ENCODE measurements around the gene CYP3A5.
"Not testable (repeated sequence)": the region's sequence is repeated elsewhere in the genome, so short reads cannot be mapped to it uniquely, and the experiment has no call there.

Gene CYP3A5

GRCh38 chr7:99679400-99680191, at the start of gene CYP3A5:
Gene CYP3A5, minus strand, starts transcription at chr7:99679996. Its CDS starts 100 bp downstream, at chr7:99679896.
- no peak for DNase-seq (ENCODE audit: low read depth in 2 of 2, low spot score in 1 of 2)

DNA sequence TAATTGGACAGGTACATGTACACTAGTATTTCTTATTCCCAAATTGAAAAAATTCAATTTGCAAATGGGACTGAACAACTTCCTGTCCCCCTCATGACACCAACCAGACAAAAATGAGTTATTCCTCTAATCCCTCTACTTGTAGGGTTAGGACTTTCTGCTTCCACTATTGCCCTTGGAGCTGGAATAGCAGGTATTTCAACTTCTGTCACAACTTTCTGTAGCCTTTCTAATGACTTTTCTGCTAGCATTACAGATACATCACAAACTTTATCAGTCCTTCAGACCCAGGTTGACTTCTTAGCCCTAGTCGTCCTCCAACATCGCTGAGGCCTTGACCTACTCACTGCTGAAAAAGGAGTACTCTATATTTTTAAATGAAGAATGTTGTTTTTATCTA, 48.8 kb upstream of the CYP3A5 start:
- DNase-seq (ENCODE audit: low read depth in 2 of 2, low spot score in 1 of 2), result no peak

GRCh38 chr7:99723201-99723600, 43.4 kb upstream of the CYP3A5 start:
- DNase-seq (ENCODE audit: low read depth in 2 of 2, low spot score in 1 of 2), result not testable (repeated sequence)

- DNase-seq (ENCODE audit: low read depth in 2 of 2, low spot score in 1 of 2), result no peak
Observed at GRCh38 chr7:99720800-99721595, 41.2 kb upstream of the CYP3A5 start.

GRCh38 chr7:99719996-99720769, 40.4 kb upstream of the CYP3A5 start:
- no peak for DNase-seq (ENCODE audit: low read depth in 2 of 2, low spot score in 1 of 2)

DNA sequence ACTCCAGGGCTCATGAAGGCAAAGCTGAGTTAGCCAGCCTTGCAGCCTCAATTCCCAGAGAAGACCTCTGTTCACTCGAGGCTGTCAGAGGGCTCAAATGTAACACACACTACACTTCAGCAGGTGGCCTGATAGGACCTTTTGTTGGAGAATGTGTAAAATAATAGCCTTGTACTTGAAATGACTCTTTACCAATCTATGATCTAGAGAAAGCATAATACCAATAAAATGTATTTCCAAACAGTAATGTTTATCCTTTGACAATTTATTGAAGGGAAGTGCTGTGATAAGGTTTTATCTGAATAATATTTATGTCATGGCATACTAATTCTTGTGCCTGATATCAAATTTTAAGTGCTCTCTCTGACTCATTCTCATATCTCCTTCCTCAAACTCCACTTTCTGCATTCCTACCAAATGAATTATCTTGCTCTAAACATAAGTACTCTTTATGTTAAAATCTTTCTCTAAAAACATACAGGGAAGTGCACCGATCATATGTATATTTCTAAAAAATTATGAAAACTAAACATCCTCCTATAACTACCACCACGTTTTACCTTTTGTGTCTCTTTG, 34.3 kb upstream of the CYP3A5 start:
- DNase-seq (ENCODE audit: low read depth in 2 of 2, low spot score in 1 of 2), result no peak

- DNase-seq (ENCODE audit: low read depth in 2 of 2, low spot score in 1 of 2), result no peak
Observed at GRCh38 chr7:99709838-99710578, 30.2 kb upstream of the CYP3A5 start.

DNA sequence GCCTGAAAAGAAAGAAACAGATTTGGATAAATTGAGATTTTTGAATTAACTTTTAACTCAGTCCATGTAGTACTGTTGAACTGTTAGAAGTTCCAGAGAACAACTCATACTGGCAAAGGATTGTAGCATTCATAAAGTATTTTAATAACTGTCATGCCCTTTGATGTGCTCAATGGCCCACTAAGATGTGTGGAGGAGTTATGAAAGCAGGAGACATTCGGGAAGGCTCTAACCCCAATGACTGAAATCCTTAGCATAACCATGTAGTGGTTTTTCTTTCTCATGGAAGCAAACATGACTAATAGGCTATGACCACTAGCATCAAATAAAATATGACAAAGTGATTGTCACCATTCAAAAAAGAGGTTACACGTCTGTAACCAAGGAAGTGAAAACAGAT, 29.5 kb upstream of the CYP3A5 start:
- no peak for DNase-seq (ENCODE audit: low read depth in 2 of 2, low spot score in 1 of 2)

DNA sequence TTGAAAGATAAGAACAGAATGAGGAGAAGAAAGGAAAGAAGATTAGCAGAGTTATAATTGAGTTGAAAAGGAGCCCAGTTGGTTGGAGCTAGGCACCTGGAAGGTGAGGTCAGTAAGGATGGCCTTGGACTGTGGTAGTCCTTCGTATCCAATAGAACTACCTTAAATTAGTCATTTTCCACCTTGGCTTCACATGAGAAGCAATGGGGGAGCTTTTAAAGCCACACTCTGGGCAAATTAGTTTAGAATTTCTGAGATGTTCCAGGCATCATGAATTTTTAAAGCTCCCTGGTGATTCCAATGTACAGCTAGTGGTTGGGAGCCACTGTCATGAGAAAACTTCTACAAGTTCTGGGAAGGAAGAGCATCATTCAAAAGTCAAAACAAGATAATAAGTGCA, 27.3 kb upstream of the CYP3A5 start:
- DNase-seq (ENCODE audit: low read depth in 2 of 2, low spot score in 1 of 2), result no peak

DNA sequence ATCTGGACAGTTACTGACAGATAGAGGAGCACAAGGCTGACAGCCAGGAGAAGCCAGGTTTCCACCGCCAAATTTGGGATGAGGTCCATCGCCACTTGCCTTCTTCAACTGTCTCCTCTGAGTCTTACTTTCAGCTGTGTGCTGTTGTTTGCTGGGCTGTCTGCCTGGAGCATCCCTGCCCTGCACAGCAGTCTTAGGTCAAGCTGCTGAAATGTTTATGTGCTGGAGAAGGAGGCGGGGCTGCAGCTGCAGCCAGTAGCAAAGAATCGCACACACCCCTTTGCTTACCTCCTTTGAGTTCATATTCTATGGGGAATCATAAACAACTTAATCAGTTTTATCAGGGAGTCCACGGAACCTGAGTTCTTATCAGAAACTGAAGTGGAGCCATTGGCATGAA, 20.1 kb upstream of the CYP3A5 start:
- no peak for DNase-seq (ENCODE audit: low read depth in 2 of 2, low spot score in 1 of 2)

- not testable (repeated sequence) for DNase-seq (ENCODE audit: low read depth in 2 of 2, low spot score in 1 of 2)
Observed at GRCh38 chr7:99698867-99699730, 19.3 kb upstream of the CYP3A5 start.

GRCh38 chr7:99694912-99695304, 15.1 kb upstream of the CYP3A5 start:
- DNase-seq (ENCODE audit: low read depth in 2 of 2, low spot score in 1 of 2), result no peak

GRCh38 chr7:99694201-99694911, 14.6 kb upstream of the CYP3A5 start:
- DNase-seq (ENCODE audit: low read depth in 2 of 2, low spot score in 1 of 2), result no peak

GRCh38 chr7:99693427-99694200, 13.8 kb upstream of the CYP3A5 start:
- no peak for DNase-seq (ENCODE audit: low read depth in 2 of 2, low spot score in 1 of 2)

- no peak for DNase-seq (ENCODE audit: low read depth in 2 of 2, low spot score in 1 of 2)
Observed at GRCh38 chr7:99693100-99693426, 13.3 kb upstream of the CYP3A5 start.

DNA sequence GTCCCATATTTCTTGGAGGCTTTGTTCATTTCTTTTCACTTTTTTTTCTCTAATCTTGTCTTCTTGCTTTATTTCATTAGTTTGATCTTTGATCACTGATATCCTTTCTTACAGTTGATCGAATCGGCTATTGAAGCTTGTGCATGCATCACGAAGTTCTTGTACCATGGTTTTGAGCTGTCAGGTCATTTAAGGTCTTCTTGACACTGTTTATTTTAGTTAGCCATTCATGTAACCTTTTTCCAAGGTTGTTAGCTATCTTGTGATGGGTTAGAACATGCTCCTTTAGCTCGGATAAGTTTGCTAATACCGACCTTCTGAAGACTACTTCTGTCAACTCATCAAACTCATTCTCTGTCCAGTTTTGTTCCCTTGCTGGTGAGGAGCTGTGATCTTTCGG, 12.8 kb upstream of the CYP3A5 start:
- not testable (repeated sequence) for DNase-seq (ENCODE audit: low read depth in 2 of 2, low spot score in 1 of 2)

DNA sequence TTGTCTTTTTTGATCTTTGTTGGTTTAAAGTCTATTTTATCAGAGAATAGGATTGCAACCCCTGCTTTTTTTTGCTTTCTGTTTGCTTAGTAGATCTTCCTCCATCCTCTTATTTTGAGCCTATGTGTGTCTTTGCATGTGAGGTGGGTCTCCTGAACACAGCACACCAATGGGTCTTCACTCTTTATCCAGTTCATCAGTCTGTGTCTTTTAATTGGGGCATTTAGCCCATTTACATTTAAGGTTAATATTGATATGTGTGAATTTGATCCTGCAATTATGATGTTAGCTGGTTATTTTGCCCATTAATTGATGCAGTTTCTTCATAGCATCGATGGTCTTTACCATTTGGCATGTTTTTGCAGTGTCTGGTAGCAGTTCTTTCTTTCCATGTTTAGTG, 11.9 kb upstream of the CYP3A5 start:
- DNase-seq (ENCODE audit: low read depth in 2 of 2, low spot score in 1 of 2), result not testable (repeated sequence)

DNA sequence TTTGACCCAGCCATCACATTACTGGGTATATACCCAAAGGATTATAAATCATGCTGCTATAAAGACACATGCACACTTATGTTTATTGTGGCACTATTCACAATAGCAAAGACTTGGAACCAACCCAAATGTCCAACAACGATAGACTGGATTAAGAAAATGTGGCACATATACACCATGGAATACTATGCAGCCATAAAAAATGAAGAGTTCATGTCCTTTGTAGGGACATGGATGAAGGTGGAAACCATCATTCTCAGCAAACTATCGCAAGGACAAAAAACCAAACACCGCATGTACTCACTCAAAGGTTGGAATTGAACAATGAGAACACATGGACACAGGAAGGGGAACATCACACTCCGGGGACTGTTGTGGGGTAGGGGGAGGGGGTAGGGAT, 11.1 kb upstream of the CYP3A5 start:
- DNase-seq (ENCODE audit: low read depth in 2 of 2, low spot score in 1 of 2), result not testable (repeated sequence)
